HG03095 (cell line): ENCODE data around the gene RETREG1.
A peak's percentile ranks its signal among the peaks of the same experiment; 100 is the strongest.
"Not testable (repeated sequence)": the region's sequence is repeated elsewhere in the genome, so short reads cannot be mapped to it uniquely, and the experiment has no call there.

Experiments used
- ATAC-seq: cut with Tn5 transposase; IDR thresholded peaks from one replicate; pipeline ENCODE4 v1.9.1; 2021; ENCODE audit warnings: moderate library complexity; ENCODE audit not compliant: unreplicated experiment

The RETREG1 gene

DNA sequence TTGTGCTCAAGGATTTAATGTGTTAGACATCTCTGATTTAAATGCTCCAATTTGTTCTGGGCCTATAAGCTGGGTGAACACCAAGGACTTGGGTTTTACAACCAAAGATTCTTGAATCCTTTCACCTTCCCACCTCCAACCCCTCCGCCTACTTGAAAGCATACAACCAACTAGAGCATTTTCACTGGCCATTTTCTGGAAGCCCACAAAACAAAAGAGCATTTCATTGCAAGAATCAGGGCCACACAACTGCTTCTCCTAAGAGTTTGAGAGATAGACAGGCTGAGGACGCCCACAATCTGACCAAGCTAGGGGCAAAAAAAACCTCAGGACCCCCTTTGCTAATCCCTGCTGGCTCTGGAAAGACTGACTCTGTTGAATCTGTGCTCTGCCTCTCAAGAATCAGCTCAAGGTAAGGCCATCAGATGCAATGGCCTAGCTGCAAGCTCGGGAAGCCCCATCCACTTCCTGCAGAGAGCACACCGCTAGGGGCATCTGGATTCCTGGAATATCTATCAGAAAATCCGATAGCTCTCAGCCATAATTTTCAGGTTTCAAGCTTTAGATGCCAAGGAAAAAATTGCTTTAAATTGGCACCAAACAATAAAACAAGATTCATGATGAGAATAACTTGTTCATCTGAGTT lies 57.7 kb downstream of the RETREG1 start:
- no peak for ATAC-seq

DNA sequence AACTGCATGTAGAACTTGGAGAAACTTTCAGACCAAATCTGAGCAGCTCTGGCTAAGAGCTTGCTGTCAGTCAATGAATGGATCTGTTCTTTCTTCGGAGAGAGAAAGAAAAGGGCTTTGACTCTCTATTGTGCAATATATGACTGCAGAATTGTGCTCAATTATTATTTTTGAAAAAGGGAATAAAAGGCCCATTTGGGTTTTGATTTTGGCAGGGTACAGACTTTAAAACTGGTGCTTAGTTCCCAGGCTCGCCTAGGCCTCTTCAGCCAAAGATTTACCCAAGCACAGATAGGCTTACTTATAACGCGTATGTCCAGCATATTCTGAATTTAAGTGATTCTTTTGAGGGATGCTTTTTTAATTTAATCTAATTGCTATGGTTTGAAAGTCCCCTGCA lies 59.3 kb downstream of the RETREG1 start:
- ATAC-seq: no peak

DNA sequence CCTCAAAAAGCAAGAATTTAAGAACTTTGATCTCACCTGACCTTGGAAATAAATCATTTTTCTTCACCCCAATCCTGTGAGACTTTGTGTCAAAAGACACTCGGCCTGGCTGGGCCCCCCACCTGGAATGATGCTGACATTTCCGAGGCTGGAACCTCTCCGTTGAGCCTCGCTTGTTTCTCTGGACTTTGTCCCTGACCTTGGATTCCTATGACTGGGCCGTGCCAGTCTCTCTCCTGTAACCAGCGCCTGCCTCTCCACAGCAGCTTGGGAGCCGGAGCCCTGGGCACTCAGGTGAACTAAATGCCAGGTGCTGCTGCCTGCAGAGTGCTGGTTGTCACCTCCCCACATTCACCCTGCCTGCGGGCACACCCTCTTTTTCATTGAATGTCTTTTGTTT lies 62.7 kb downstream of the RETREG1 start:
- no peak for ATAC-seq

DNA sequence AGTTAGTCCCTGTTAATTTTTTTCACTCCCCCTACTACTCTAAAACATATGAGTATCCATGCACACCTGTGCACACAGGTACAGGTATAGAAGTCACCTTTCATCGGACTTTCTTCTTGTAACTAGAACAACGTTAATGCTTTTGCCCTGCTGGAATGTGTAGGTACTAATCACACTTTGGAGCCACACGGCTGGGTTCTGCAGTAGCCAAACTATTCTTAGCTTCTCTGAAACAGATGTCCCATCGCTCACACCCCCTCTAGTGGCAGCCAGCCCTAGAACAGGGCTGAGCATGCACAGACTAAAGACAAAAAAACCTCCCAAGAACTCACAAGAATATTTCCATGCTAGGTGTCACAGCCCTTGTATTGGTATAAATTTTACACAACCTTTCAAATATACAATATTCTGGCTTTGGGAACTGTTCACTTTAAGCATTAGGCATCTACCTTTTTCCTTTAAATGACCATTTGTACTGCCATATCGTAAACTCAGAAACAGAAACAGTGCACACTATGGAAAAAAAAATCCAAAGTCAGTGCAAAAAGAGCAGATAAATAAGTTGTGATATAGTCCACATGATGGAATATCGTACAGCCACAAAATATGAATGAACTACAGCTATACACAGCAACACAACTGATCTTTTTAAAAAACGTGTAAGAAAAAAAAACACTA lies 64.0 kb downstream of the RETREG1 start:
- peak; percentile 81 for ATAC-seq

DNA sequence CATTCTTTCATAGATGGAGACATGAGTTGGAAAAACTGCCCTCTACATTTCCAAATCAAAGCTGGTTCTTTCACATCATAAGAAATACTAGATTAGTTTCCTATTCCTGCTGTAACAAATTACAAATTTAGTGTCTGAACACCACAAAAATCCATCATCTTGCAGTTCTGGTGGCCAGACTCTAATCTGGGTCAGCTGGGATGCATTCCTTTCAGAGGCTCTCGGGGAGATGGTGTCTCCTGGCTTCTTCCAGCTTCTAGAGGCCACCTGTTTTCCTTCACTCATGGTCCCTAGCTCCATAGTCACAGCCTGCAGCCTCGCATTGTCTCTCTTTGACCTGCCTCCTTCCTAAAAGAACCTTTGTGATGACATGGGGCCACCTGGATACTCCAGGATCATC lies 65.2 kb downstream of the RETREG1 start:
- no peak for ATAC-seq

DNA sequence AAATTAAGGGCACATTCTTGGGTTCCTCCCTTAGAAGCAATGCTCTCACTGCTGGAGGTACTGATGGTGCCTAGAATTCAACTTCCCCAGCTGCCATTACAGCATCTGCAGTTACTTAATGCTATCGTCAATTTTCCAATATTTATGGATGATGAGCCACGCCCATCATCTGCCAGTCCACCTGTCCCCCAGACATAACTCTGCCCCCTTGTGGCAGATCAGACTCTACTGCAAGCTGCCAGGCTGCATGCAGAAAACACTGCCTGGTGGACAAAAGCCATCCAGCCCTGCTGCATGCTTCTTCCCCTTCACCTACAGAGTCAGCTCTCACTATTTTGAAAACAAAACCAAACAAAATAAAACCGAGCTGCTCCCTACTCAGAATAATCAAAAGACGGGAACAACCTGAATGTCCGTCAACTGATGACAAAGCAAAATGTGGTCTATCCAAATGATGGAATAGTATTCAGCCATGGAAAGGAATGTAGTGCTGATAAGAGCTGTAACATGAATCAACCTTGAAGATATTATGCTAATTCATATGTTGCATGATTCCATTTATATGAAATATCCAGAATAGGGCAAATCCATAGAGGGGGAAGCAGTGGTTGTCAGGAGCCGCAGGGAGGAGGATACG lies 66.4 kb downstream of the RETREG1 start:
- peak; percentile 56 for ATAC-seq

DNA sequence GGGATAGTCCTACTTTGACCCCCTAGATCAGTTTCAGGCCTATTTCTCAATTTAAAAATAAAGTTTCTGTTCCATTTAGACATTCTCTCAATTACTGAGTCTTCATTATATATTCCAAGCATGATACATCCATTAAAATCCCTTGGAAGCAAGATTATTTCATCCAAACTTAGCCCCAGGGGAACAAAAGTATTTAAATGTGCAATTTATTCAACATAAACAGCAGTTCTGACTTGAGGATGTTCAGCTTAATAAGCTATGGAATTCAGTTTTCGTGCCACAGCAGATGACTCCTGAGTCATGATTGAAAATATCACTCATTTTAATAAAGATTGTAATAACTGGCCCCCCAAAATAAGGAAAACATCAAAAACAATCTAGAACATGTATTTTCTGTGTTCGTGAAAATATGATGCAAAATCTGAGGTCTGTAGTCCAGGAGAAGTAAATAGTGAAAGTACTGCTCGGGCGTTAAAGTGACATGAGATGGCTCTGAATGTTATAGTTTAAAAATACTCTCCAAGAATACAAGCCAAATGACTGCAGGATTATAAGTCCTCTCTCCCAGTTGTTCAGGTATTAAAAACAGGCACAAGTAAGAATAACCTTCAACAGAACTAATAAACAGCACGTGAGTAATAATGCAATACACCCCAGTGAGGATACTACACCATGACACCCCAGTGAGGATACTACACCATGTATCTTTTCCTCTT lies 67.1 kb downstream of the RETREG1 start:
- ATAC-seq: no peak

DNA sequence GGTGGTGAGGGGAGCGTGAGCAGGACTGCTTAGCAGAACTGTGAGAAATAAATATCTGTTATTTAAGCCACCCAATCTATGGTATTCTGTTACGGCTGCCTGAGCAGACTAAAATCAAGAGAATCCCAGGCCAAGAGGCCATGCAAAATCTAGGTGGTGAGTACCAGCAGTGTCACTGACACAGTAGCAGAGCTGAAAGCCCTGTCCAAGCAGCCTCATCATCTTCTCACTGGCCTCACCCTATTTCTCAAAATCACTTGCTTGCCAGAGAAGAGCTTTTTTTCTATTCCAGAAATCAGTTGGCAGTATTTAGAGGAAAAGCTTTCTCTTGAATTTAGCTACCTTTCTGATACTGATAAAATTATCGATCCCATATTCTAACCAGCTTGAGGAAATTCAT lies 68.0 kb downstream of the RETREG1 start:
- ATAC-seq: no peak

DNA sequence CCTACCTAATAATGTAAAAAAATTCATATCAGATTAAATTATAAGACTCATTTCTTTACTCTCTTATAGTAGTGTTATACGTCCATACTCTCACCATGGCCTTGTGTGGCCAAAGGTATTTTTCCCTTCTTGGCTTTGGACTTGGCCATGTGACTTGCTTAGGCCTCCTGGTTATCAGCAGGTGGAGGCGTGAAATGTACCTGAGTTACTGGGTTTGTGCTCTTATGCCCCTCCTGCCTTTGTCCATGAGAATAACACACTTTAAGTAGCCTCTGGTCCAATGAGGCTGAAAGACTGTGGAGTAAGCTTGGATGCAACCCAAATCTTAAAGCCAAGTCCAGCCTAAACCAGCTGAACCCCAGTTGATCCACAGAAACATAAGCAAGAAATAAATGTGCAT lies 68.7 kb downstream of the RETREG1 start:
- no peak for ATAC-seq

DNA sequence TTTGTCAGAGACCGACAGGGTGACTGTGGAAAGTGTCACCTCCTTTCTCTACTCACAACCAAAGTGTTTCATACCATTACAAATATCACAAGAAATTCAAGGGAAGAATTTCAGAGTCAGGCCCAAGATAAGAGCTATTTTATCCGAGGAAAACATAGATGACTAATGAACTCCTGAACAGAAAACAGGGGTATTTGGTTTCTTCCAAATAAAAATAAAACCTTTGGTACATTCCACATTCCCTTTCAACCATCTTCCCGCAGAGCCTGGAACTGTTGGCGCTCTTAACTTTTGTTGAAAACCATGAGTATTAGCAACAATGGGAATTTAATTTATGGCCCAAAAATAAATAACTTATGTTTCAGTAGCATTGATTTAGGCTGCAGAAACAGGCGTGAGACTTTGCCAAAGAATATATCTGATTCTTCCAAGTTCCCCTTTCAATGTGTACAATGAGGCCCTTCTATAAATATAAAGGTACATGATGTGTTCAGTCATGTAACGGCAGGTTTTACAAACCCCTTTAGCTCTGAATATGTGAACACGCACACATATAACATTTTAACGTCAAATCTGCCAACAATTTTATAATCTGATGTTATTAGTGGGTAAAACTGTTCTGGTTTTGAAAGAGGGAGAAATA lies 69.5 kb downstream of the RETREG1 start:
- ATAC-seq: no peak

DNA sequence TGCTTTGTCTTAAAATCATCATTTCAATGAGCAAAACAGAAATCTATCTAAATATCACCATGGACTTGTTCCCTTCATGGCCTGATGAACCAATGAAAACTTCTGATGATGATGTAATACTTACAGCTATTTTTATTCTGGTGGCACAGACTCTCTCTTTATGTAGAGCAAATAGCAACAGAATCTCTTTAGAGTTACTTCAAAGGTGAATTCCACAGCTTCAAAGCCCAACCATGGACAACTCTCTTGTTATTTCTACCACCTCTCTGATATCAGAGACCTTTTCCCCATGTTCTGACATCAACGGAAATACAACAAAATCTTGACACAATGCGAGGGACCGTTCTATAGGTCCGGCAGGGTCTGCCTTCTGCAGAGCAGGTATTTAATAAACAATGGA lies 70.1 kb downstream of the RETREG1 start:
- ATAC-seq: no peak

DNA sequence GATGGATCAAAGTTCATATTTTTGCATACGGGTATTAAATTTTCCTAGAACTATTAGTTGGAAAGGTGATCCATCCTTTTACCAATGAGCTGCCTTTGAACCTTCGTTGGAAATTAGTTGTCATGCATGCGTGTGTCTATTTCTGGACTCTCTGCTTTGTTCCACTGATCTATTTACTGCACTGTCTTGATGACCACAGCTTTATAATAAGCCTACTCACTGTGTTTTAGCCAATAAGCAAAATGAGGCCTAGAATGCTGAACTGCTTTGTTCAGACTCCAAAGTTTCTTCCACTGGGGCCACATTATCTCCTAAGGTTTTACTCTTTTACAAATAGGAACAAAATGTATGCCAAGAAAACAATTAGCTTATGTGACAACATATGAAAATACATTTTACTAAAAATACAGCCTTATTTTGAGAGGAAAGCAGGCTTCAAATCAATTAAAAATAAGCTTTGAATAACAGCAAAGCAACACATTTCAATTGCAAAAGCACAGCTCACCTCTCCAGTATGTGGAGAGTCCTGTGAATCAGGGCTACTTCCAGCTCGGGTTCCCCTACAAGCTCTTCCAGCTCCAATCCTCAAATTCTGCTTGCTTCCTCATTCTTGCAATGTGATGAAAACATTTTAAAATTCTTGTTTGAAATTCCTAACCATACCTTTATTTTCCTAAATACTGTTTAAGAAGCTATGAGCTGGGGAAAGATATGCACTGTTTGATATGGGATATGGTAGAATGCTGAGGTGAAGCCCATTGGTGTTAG lies 72.0 kb downstream of the RETREG1 start:
- ATAC-seq: no peak

DNA sequence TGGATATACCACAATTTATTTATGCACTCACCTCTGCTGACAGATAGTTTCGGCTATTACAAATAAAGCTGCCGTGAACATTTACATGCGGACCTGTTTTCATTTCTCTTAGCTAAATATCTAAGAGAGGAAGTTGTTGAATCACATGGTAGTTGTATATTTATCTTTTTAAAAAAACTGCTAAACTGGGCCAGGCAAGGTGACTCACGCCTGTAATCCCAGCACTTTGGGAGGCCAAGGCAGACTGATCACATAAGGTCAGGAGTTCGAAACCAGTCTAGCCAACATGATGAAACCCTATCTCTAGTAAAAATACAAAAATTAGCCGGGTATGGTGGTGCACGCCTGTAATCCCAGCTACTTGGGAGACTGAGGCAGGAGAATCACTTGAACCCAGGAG lies 73.6 kb downstream of the RETREG1 start:
- ATAC-seq: not testable (repeated sequence)

DNA sequence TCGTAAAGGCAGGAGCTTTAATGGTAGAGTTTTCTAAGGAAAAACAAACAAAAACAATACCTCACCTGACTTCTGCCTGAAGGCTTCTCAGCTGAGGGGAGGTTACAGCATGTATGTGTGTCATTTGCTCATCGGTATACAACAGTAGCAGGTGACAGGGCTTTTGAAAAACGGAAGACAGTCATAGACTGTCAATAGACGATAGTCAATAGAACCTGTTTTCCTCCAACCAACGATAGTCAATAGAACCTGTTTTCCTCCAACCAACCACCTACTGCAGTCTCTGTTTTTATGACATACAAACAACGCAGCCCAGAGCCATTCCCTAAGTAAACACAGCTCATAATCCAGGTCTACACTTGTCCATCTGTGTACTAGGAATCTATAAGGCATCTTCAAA lies 74.6 kb downstream of the RETREG1 start:
- no peak for ATAC-seq

DNA sequence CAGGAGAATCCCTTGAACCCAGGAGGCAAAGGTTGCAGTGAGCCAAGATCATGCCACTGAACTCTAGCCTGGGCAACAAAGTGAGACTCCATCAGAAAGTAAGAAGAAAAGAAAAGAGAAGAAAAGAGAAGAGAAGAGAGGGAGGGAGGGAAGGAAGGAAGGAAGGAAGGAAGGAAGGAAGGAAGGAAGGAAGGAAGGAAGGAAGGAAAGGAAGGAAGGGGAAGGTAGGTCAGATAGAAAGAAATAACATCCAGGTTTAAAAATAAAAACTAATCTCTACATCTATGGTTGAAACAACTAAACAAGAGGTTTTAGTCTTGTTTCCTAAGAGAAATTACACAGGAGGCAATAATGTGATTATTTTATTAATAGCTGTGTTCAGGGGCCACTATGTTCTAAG lies 75.2 kb downstream of the RETREG1 start:
- ATAC-seq: not testable (repeated sequence)

DNA sequence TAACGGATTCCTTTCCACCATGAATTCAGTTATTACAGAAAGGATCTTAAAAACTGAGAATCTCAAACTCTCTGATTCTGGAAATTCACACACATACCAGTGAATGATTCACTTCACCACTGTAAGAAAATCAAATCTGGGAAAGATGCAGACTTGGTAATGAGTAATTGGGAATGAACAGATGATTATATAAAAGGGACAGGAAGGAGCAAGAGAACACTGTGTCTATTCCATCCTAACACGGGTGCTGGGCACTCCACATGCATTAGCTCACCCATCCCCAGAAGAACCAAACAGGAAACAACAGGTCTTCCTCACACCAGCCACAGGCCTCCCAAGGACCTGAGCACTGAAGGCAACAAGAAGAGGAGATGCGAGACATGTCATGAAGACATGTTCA lies 76.4 kb downstream of the RETREG1 start:
- no peak for ATAC-seq

DNA sequence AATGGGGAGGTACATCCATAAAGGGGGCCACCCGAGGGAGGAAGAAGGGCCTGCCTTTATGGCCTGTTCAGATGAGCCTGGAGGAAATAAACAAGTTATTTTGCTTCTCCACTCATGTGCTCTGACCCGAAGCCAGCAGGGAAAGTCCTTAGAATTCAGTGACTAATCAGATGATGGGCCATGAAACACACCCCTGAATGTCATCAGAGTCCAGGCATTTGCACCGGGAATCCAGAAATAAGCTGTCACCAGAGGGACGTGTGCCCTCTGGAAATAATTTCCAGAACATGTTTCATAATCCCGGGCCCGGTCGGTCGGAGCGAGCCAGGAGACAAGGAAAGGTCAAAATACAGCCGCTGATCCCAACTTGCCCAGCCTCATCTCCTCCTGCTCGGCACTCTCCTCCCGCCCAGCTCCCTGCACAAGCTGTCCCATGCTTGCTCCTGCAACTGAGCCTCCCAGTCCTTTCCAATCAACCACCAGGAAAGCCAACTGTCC lies 77.6 kb downstream of the RETREG1 start:
- no peak for ATAC-seq

DNA sequence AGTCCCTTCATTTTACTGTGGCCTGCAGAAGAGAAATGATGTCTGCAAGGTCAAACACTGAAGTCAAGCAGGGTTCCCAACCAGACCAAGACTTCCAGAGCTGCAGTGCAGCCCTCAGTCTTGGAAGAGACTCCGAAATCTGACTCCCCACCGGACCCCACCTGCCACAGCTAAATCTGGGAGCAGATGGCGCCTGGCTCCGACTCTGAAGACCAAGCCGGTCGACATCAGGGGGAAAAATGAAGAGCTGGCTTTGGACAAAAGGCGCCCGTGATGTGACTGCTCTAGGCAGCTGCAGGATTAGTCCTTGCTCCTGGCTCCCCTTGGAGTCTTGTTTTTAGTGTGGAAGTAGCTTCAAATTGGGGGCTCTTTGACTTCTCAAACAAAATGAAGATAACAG lies 78.8 kb downstream of the RETREG1 start:
- no peak for ATAC-seq

DNA sequence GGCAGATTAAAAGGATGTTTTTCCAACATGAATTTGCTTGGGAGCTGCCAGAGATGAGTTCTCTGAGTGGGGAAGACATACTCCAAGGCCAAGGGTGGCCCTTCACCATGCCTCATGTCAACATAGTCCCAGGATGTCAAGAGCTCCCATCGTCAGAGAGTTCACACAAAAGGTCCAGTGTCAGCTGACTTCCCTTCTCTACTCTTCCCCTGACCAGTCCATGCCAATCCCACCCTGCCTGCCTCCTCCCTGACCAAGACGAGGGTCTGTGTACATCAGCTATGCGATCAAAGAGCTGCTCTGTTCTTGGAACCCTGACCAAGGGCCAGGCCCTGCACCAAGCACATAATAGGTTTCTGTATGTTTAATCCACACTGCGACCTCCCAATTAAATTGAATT lies 80.0 kb downstream of the RETREG1 start:
- no peak for ATAC-seq

DNA sequence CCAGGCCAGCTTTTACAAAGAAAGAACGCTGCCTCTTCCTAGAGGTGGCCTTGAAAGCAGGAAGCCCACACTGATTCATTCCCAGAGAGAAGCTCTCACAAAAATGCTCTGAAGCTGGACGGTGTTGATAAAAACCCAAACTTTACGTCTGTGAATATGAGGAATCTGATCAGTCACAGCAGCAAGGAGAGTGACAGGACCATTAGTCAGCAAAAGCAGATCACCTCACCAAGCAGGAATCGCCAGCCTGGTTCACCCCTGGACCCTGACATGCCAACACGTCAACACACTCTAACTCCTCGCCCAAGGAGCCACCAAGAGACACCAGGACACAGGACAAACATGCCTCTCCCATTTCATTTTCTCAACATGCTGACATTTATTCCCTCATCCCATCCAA lies 80.6 kb downstream of the RETREG1 start:
- ATAC-seq: no peak
